ENCODE measurements around the gene ACSM6. TPM values are rescaled to one million over a fixed set of nuclear protein-coding genes. Genes with fewer than 3 reads are reported as not detected.

ACSM6 gene
- total and polyA plus RNA-seq, 8 donors = 0.36 to 0.73 (median 0.42) TPM; not detected in 2

DNA sequence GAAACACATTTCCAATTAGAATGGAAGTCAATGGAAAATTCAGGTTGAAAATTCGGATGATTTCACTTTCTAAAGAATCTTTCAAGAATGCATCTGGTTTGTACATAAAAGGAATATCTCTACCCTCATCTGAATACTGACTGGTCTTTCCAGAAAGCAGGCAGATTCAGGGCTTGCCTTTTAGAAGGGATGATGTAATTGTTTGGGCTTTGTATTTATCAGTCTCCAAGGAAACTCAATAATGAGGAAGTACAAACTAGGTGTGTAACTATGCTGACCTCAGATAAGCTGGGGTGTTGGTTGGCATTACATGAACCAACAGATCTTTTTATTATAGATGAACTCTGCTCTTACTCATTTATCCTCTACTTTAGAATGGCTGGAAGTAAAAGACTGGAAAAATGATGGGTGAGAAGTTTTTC is 72.6 kb downstream of the ACSM6 start:
- H3K27ac ChIP-seq = peak overlapping the region; percentile 78 to 82
- intact Hi-C loops (cut with DNase I) = no loop called here
- H3K9me3 ChIP-seq = no peaks in the 10 kb centered on the region
- H3K36me3 ChIP-seq = peaks cover 0 to 32% of the 10 kb centered on the region in 2 donors
- ATAC-seq (peak; percentile 69), DNase-seq (peak in 1 of 4 donors; percentile 56)
- peaks cover 21 to 59% of the 10 kb centered on the region in 2 donors for H3K4me1 ChIP-seq
- H3K4me3 ChIP-seq = no peak overlapping the region
- no peak for TF ChIP-seq CTCF (IDR thresholded peaks at IDR 0.05)
- no peaks in the 10 kb centered on the region for H3K27me3 ChIP-seq

GRCh38 chr10:95267251-95267650 is 73.2 kb downstream of the ACSM6 start:
- Histone ChIP-seq H3K4me1 (peaks cover 21 to 58% of the 10 kb centered on the region in 2 donors), H3K27ac (peak overlapping the region; percentile 78 to 82)

DNA sequence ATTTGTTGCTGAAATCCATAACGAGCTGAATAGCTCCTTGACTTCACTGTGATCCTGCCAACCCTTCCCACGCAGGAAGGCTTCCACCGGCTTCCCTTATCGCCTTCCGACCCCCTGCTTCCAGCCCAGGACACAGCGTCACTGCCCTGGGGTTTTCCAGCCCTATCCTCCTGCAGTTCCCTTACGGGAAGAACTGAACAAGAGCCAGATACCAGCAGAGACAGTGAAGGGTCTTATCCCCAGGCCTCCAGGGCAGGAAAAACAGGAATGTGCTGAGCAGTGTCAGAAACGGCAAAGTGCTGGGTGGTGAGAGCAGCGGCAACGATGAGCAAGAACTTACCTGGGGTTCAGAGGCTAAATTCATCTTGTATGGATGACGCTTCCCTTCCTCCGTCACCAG is 74.4 kb downstream of the ACSM6 start:
- no peak for TF ChIP-seq CTCF (IDR thresholded peaks at IDR 0.05)
- DNase-seq = no peak
- peaks cover 0 to 27% of the 10 kb centered on the region in 2 donors for H3K36me3 ChIP-seq
- H3K4me3 ChIP-seq = no peak overlapping the region
- peak overlapping the region; percentile 78 to 82 for H3K27ac ChIP-seq
- H3K9me3 ChIP-seq = no peaks in the 10 kb centered on the region
- H3K27me3 ChIP-seq = no peaks in the 10 kb centered on the region
- ATAC-seq = peak; percentile 39
- H3K4me1 ChIP-seq = peaks cover 21 to 58% of the 10 kb centered on the region in 2 donors
- intact Hi-C loops (cut with DNase I) = no loop called here

More at GRCh38 chr10:95267251-95267650, 73.2 kb downstream of the ACSM6 start:
- no peak for TF ChIP-seq CTCF (IDR thresholded peaks at IDR 0.05)
- Histone ChIP-seq H3K9me3 (no peaks in the 10 kb centered on the region), H3K4me3 (no peak overlapping the region), H3K27me3 (no peaks in the 10 kb centered on the region), H3K36me3 (peaks cover 0 to 31% of the 10 kb centered on the region in 2 donors)
- no peak for ATAC-seq
- intact Hi-C loops (cut with DNase I) = no loop called here
- no peak for DNase-seq

- Histone ChIP-seq H3K27ac (peak overlapping the region; percentile 50 to 82), H3K4me3 (no peak overlapping the region), H3K9me3 (no peaks in the 10 kb centered on the region), H3K36me3 (peaks cover 0 to 16% of the 10 kb centered on the region in 2 donors), H3K27me3 (no peaks in the 10 kb centered on the region), H3K4me1 (peaks cover 23 to 62% of the 10 kb centered on the region in 2 donors)
- DNase-seq (no peak), ATAC-seq (peak; percentile 62)
- TF ChIP-seq CTCF (IDR thresholded peaks at IDR 0.05) = no peak
- intact Hi-C loops (cut with DNase I) = no loop called here
Measured at GRCh38 chr10:95273393-95274312, 79.6 kb downstream of the ACSM6 start.

- Histone ChIP-seq H3K27me3 (no peaks in the 10 kb centered on the region), H3K27ac (peak overlapping the region; percentile 50 to 82), H3K4me1 (peaks cover 19 to 75% of the 10 kb centered on the region in 2 donors), H3K9me3 (no peaks in the 10 kb centered on the region), H3K36me3 (peaks cover 0 to 7% of the 10 kb centered on the region in 2 donors), H3K4me3 (no peak overlapping the region)
- DNase-seq (no peak), ATAC-seq (peak; percentile 43)
- no peak for TF ChIP-seq CTCF (IDR thresholded peaks at IDR 0.05)
- intact Hi-C loops (cut with DNase I) = no loop called here
Measured at GRCh38 chr10:95275726-95276366, 81.8 kb downstream of the ACSM6 start.

Measured in left lung (tissue), 10 donors.